GM12875 (cell line): ENCODE results near the gene RNASE13.

Source experiments
- H3K4me3 ChIP-seq: one replicate; pipeline ENCODE4 v1.5.1; 2011; ENCODE audit warnings: low read depth, low read length, control low read depth
- CTCF ChIP-seq: IDR thresholded peaks from 2 replicates; pipeline ENCODE4 v1.5.1; 2011; ENCODE audit warnings: low read depth, mild to moderate bottlenecking, control low read depth, inconsistent platforms, low read length, moderate library complexity, borderline replicate concordance; ENCODE audit not compliant: insufficient read depth

Gene RNASE13

DNA sequence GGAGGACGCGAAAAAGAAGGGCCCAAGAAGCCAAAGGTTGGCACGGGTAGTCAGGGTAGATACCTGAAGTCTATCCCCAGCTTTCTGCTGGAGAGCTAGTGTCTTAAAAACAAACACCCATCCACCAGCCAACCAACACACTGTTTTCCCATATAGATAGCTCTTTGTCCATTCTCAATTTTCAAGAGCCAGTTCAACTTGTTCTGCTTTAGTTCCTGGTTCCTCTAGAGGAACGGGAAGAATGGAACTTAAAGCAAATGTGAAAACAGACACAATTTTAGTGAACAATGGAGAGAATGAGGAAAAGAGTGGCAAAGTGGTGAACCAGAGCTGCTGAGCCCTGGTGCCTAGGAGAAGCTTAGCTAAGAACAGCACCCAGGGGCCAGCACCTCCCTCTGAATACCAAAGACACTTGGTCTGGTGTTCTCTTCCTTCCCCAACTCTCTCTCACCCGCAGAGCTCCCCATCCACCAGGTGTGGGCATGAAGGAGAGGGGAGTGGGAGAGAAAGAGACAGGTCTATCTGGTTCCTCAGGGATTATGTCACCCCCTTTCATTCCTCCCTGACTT lies 13.5 kb downstream of the RNASE13 start:
- H3K4me3 ChIP-seq: no peak overlapping the region
- TF ChIP-seq CTCF: no peak

- no peak for TF ChIP-seq CTCF
- H3K4me3 ChIP-seq: no peak overlapping the region
These were observed 15.2 kb downstream of the RNASE13 start for GRCh38 chr14:21019366-21019765.

DNA sequence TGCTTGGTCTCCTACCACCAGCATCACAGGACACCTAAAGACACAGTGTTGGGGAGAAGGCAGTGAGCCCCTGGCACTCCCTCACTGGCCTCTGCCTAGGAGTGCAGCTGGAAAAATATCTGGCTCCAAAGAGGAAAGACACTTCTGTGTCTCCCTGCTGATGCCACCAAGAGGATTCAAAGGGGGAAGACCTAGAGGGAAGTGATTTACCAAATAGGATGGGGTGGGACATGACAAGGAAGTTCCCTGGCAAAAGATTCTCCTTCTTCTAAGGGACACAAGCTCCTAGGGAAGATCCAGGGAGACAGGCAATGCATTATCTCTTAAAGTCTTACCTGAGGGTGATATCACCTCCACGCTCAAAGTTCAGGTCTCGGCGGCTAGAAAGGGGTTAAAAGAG lies 15.8 kb downstream of the RNASE13 start:
- H3K4me3 ChIP-seq: no peak overlapping the region

DNA sequence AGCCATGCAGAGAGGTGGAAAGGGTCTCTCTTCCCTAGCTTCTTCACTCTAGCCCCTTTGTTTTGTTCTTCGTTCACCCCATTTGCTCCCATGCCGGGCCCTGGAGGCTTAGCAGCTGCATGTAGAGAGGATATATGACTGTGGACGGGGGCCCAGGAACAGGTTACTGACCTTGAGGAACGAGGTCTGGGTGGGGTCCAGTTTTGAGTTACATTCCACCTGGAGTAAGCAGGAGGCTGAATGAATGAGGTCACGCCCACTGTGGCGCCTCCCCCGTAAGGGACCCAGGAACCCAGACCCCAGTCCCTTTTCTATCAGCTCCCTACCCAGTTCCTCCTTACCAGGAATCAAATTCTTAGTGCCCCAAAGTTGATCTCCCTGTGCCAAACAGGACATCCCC lies 16.3 kb downstream of the RNASE13 start:
- no peak overlapping the region for H3K4me3 ChIP-seq
- TF ChIP-seq CTCF: no peak

More for the DNA sequence above, 15.8 kb downstream of the RNASE13 start:
- TF ChIP-seq CTCF: no peak

DNA sequence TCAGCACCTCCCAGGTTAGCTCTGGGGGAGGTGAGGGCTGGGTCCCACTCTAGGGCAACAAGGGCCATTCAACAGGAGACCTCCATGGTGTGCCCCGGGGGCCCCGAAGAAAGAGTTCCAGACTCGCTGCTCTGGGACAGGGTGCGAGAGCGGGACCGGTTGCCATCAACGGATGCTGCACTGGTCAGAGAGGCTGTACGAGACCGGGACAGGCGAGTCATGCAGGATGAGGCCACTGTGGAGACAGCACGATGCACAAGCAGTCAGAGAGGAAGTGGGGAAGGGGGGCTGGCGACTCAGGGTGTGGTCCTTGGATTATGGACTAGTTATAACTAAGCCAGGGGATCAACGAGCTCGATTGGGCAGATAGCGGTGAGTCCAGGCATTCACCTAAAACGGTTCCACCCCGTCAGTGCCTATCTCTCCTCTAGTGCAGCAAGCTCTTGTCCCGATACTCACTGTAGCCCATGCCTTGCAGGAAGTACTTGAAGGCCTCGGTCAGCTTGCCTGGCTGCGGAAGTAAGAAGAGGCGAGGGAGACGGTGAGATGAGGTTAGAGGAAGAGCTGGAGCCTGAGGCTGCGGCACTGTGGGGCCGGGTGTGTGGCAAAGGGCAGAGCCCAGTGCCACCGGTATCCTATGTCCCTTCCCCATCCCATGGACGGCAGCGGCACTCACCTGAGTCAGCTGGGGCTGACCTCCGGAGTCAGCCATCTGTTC lies 16.9 kb downstream of the RNASE13 start:
- no peak overlapping the region for H3K4me3 ChIP-seq
- no peak for TF ChIP-seq CTCF

GRCh38 chr14:21016413-21017190 lies 18.0 kb downstream of the RNASE13 start:
- no peak overlapping the region for H3K4me3 ChIP-seq
- no peak for TF ChIP-seq CTCF
